CD14-positive monocyte (primary cell): ENCODE data around the gene TANGO2. TPM values are rescaled to one million over a fixed set of nuclear protein-coding genes. Genes with fewer than 3 reads are reported as not detected.

ENCODE experiments used
- DNase-seq, 3 donors: peaks; one replicate each; pipeline ENCODE4 v3.0.0-alpha.2; 2011 to 2022
- H2AFZ ChIP-seq: 2 replicates; pipeline ENCODE4 v1.6.0; 2012; ENCODE audit warnings: mild to moderate bottlenecking, low read depth, low read length, inconsistent platforms; ENCODE audit not compliant: insufficient read depth, poor library complexity, severe bottlenecking
- H3K27ac ChIP-seq, 2 donors: 1 replicate in 1 of 2; 2 replicates in 1 of 2; pipeline ENCODE4 v1.5.1; 2012 to 2013; ENCODE audit warnings: low read length in 2 of 2, control low read depth in 1 of 2, inconsistent platforms in 1 of 2, low read depth in 1 of 2, mild to moderate bottlenecking in 1 of 2
- H3K27me3 ChIP-seq, 2 donors: one replicate each; pipeline versions ENCODE4 v1.6.0 to v1.6.1; 2011 to 2013; ENCODE audit warnings: low read length in 2 of 2; ENCODE audit not compliant: control insufficient read depth in 2 of 2, insufficient read depth in 2 of 2
- H3K36me3 ChIP-seq, 2 donors: replicated peaks in 1 of 2; 1 replicate in 1 of 2; 2 replicates in 1 of 2; pipeline versions ENCODE4 v1.5.1 to v1.6.1; 2012 to 2013; ENCODE audit warnings: low read length in 2 of 2, control low read depth in 1 of 2, inconsistent platforms in 1 of 2, mild to moderate bottlenecking in 1 of 2; ENCODE audit not compliant: insufficient read depth in 2 of 2, control insufficient read depth in 1 of 2
- H3K4me1 ChIP-seq, 2 donors: 1 replicate in 1 of 2; 2 replicates in 1 of 2; pipeline versions ENCODE4 v1.5.1 to v1.6.1; 2012 to 2013; ENCODE audit warnings: low read length in 2 of 2, control low read depth in 1 of 2, inconsistent platforms in 1 of 2, mild to moderate bottlenecking in 1 of 2, moderate library complexity in 1 of 2; ENCODE audit not compliant: insufficient read depth in 2 of 2, control insufficient read depth in 1 of 2
- H3K4me2 ChIP-seq: replicated peaks from 2 replicates; pipeline ENCODE3; 2012; ENCODE audit warnings: low read length, moderate library complexity, mild to moderate bottlenecking; ENCODE audit not compliant: poor library complexity, severe bottlenecking; ENCODE audit errors: extremely low read depth
- H3K4me3 ChIP-seq, 3 experiments: fragments of 200-600 bp in 1 of 3; sonication (generic) in 1 of 3; replicated peaks in 1 of 3; 1 replicate in 2 of 3; 2 replicates in 1 of 3; pipeline ENCODE4 v1.5.1; 2011 to 2013; ENCODE audit warnings: low read length in 3 of 3, mild to moderate bottlenecking in 3 of 3, control low read depth in 2 of 3, low read depth in 2 of 3, inconsistent platforms in 1 of 3, moderate library complexity in 1 of 3
- H3K79me2 ChIP-seq: 2 replicates; pipeline ENCODE4 v1.6.0; 2012; ENCODE audit warnings: mild to moderate bottlenecking, control low read depth, inconsistent platforms, low read length, moderate library complexity; ENCODE audit not compliant: insufficient read depth
- H3K9ac ChIP-seq: 2 replicates; pipeline ENCODE4 v1.6.0; 2017; ENCODE audit warnings: low read length, mild to moderate bottlenecking; ENCODE audit not compliant: insufficient read depth, poor library complexity, severe bottlenecking
- H3K9me3 ChIP-seq, 2 donors: replicated peaks in 1 of 2; 1 replicate in 1 of 2; 2 replicates in 1 of 2; pipeline versions ENCODE4 v1.5.1 to v1.6.1; 2012 to 2013; ENCODE audit warnings: low read length in 2 of 2, control low read depth in 1 of 2; ENCODE audit not compliant: control insufficient read depth in 1 of 2, insufficient read depth in 1 of 2
- H4K20me1 ChIP-seq: 2 replicates; pipeline ENCODE4 v1.6.0; 2012; ENCODE audit warnings: mild to moderate bottlenecking, low read length, control low read depth, moderate library complexity; ENCODE audit not compliant: insufficient read depth
- H3K27ac Mint-ChIP-seq, 7 donors: one replicate each; pipeline ENCODE4 v1.8.0; 2020; ENCODE audit warnings: mild to moderate bottlenecking in 7 of 7, mixed read lengths in 7 of 7, moderate library complexity in 6 of 7, inconsistent platforms in 2 of 7
- H3K27me3 Mint-ChIP-seq, 3 donors: one replicate each; pipeline ENCODE4 v1.8.0; 2021 to 2022; ENCODE audit warnings: low read depth in 3 of 3, mild to moderate bottlenecking in 3 of 3, mixed read lengths in 3 of 3, moderate library complexity in 3 of 3, inconsistent platforms in 1 of 3
- H3K36me3 Mint-ChIP-seq, 2 donors: one replicate each; pipeline ENCODE4 v1.8.0; 2020; ENCODE audit warnings: mixed read lengths in 2 of 2, inconsistent platforms in 1 of 2, mild to moderate bottlenecking in 1 of 2
- H3K4me1 Mint-ChIP-seq: one replicate; pipeline ENCODE4 v1.8.0; 2020; ENCODE audit warnings: mild to moderate bottlenecking, mixed read lengths
- H3K4me3 Mint-ChIP-seq, 2 donors: one replicate each; pipeline ENCODE4 v1.8.0; 2020; ENCODE audit warnings: mild to moderate bottlenecking in 2 of 2, mixed read lengths in 2 of 2, moderate library complexity in 1 of 2
- H3K9me3 Mint-ChIP-seq, 7 donors: one replicate each; pipeline ENCODE4 v1.8.0; 2020 to 2022; ENCODE audit warnings: mixed read lengths in 7 of 7, mild to moderate bottlenecking in 6 of 7, moderate library complexity in 6 of 7, inconsistent platforms in 2 of 7
- CTCF ChIP-seq: fragments of 200-600 bp; IDR thresholded peaks from one replicate; pipeline ENCODE4 v1.8.0; 2022; ENCODE audit warnings: antibody characterized with exemption, mild to moderate bottlenecking
- WGBS: methylation state at CpG from one replicate; pipeline ENCODE4 v1.1.5; 2013; ENCODE audit warnings: missing lambda C conversion rate; ENCODE audit not compliant: insufficient coverage; 5-methylcytosine and 5-hydroxymethylcytosine counted together
- intact Hi-C, 2 donors: fragments of 100-400 bp; cut with micrococcal nuclease; formaldehyde crosslinking; loops; one replicate each; pipeline versions ENCODE4 v1.15.0 to v1.15.1; 2023
- polyA plus RNA-seq, 3 donors: library from polyadenylated mRNA; depleted of rRNA in 1 of 3; unstranded in 2 of 3; stranded (reverse) in 1 of 3; fragments of 300-500 nt in 2 of 3; fragments of >200 nt in 1 of 3; fragmentation: Illumina TruSeq in 2 of 3; gene quantifications; 1 replicate in 2 of 3; 2 replicates in 1 of 3; pipeline ENCODE4 v1.2.3, GENCODE V29; 2012 to 2021

Gene TANGO2
- polyA plus RNA-seq, 3 donors = 56.4 to 94.9 (median 58.2) TPM

- no peak for TF ChIP-seq CTCF
- Histone ChIP-seq H2AFZ (no peak overlapping the region), H3K27me3 (no peaks in the 10 kb centered on the region), H3K4me2 (no peak overlapping the region), H3K36me3 (peaks cover 89 to 97% of the 10 kb centered on the region in 2 donors), H3K79me2 (no peaks in the 10 kb centered on the region), H3K4me1 (no peaks in the 10 kb centered on the region), H4K20me1 (peaks cover 77% of the 10 kb centered on the region), H3K4me3 (no peak overlapping the region), H3K27ac (no peak overlapping the region), H3K9ac (no peak overlapping the region), H3K9me3 (no peaks in the 10 kb centered on the region)
- H3K9me3 Mint-ChIP-seq = no peaks in the 10 kb centered on the region
- no peaks in the 10 kb centered on the region for H3K4me1 Mint-ChIP-seq
- DNase-seq = no peak
- H3K27me3 Mint-ChIP-seq = no peaks in the 10 kb centered on the region
- H3K4me3 Mint-ChIP-seq = no peak overlapping the region
- peaks cover 88 to 100% of the 10 kb centered on the region in 2 donors for H3K36me3 Mint-ChIP-seq
- H3K27ac Mint-ChIP-seq = no peak overlapping the region
- WGBS = 96% methylated on average over 15 of the region's 16 CpGs
- intact Hi-C loops = no loop called here
Measured at GRCh38 chr22:20056696-20057386, 35.9 kb downstream of the TANGO2 start.

- intact Hi-C loops = no loop called here
- no peak for TF ChIP-seq CTCF
- no peaks in the 10 kb centered on the region for H3K9me3 ChIP-seq
- H3K4me3 ChIP-seq = no peak overlapping the region
- H3K4me1 ChIP-seq = no peaks in the 10 kb centered on the region
- H4K20me1 ChIP-seq = peaks cover 70% of the 10 kb centered on the region
- no peaks in the 10 kb centered on the region for H3K79me2 ChIP-seq
- H2AFZ ChIP-seq = no peak overlapping the region
- 96% methylated on average over 4 of the region's 13 CpGs for WGBS
- Mint-ChIP-seq H3K4me1 (no peaks in the 10 kb centered on the region), H3K36me3 (peaks cover 84 to 100% of the 10 kb centered on the region in 2 donors), H3K27ac (no peak overlapping the region), H3K9me3 (no peaks in the 10 kb centered on the region), H3K4me3 (no peak overlapping the region), H3K27me3 (no peaks in the 10 kb centered on the region)
- no peak overlapping the region for H3K9ac ChIP-seq
- H3K4me2 ChIP-seq = no peak overlapping the region
- no peak overlapping the region for H3K27ac ChIP-seq
- H3K36me3 ChIP-seq = peaks cover 88 to 97% of the 10 kb centered on the region in 2 donors
- DNase-seq = no peak
- H3K27me3 ChIP-seq = no peaks in the 10 kb centered on the region
Measured at GRCh38 chr22:20057596-20058268, 36.8 kb downstream of the TANGO2 start.
